Measurements from ENCODE around the gene SLIT1.

SLIT1 gene

DNA sequence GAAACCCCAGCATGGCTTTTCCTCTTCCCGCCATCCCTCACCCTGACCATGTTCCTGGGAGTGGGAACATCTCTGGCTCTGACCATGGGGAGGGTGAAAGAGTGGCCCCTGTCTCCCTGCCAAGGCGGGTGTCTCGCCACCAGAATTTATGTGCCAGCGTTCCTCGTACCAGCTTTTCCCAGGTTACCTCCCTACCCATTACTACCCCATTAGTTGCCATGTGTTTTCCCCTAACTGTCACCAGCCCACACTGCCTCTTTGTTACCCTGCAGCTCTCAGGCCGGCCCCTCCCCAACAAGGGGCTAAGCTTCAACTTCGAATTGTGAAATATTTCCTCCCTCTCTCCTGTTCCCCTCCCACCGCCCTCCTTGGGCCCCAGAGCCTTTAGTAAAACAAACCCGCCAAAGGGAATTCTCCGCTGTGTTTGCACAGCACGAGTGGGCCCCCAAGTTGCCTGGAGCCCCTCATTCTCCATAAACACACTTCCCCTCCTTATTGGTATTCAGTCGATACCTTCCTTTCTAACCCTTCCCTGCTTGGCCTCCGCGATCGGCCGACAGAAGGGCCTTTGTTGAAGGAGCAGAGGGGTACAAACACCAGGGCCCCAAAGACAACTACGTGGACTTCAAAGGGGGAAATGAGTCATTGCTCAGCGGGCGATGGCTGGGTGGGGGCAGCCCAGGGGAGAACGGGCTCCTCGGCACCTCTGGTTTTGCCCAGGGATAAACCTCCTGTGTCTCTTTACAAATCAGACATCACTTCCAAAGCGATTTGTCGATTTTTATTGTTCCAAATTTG, 45.5 kb downstream of the SLIT1 start:
- DNase-seq = peak in 2 of 51 donors; percentile 24 to 48

DNA sequence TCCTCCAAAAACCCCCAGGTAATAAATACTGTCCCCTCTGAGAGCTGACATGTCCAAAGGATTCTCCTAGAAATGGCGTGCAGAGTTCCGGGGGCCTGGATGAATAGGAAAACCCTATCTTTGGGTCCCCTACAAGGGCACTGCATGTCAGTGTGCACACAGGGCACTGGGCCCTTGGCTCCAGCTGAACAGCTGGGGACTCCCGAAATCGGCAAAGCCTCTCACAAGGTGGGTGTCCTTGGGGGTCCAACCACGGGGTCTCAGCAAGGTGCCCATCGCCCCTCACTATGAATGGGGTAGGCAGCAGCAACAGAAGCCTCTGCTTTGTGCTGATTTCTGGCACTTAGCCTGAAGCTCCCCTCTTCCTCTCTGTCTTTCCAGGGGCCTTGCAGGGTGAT, 46.1 kb downstream of the SLIT1 start:
- DNase-seq = no peak

GRCh38 chr10:97138846-97139245, 46.9 kb downstream of the SLIT1 start:
- no peak for DNase-seq

GRCh38 chr10:97138174-97138573, 47.6 kb downstream of the SLIT1 start:
- DNase-seq = no peak

DNA sequence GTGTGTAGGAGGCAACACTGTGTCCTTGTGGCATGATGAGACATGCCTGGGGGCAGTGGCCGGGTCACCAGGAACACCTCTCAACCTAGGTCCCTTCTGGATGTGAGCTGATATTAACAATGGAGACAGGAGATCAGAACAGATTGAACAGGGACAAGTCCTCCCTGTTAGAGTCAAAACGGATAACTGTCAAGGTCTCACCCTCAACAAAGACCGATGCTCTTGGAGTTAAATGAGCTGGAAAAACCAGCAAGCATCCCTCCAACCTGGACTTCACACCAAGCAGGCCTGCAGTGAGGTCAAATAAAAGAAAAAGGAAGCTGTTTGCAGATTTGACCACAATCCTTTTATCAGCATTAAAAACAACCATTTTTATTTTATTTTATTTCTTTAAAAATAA, 49.0 kb downstream of the SLIT1 start:
- DNase-seq = no peak

DNA sequence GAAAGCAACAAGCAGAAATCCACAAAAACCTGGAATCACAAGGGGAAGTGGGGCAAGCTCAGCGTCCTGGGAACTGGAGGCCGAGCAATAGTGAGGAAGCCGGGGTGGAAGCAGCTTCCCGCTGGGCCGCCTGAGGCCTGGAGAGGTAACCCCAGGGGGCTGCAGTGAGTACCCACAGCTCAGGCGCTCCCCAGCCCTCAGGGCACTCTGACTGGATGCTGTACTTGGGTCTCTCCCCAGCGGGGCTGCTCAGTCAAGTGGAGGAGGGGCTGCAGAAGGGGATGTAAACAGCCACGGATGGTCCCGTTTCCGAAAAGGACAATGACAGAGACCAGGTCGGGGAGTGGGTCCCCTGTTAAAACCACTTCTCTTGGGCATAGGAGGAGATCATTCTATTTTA, 50.3 kb downstream of the SLIT1 start:
- no peak for DNase-seq

GRCh38 chr10:97134983-97135382, 50.8 kb downstream of the SLIT1 start:
- no peak for DNase-seq

DNA sequence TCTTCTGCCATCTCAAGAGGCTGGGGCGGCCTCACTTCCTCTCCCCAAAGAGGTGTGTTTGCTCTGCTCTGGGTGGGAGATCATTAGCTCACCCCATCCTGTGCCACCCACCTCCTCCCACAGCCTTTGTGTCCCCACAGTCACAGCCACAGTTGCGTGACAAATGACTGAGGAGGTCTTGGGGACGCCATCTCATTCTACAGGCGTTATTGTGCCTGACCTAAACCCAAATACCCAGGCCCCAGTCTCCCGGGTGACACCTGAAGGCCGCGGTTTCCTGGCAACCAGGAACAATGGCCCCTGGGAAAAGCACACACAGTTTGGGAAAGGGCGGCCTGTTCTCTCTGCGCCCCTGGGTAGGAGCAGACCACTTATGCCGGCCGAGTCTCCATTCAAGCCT, 51.6 kb downstream of the SLIT1 start:
- peak in 2 of 51 donors; percentile 1 to 23 for DNase-seq

DNA sequence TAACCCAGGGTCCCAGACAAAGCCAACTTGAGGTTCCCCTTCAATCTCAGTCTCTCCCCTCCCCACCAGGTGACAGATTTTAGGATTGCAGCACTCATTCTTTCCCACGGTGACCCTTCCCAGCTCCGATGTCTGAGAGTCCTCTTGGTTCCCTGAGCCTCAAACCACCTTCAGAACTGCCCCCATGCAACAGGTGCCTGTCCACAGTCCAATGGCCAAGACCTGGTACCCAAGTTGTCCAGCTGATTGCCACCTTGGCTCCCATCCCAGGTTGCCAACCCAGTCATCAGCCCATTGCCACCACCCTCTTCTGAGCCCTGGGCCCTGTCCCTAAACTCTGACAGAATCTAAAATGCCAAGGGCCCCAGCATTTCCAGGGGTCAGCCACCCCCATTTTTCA, 53.5 kb downstream of the SLIT1 start:
- no peak for DNase-seq

DNA sequence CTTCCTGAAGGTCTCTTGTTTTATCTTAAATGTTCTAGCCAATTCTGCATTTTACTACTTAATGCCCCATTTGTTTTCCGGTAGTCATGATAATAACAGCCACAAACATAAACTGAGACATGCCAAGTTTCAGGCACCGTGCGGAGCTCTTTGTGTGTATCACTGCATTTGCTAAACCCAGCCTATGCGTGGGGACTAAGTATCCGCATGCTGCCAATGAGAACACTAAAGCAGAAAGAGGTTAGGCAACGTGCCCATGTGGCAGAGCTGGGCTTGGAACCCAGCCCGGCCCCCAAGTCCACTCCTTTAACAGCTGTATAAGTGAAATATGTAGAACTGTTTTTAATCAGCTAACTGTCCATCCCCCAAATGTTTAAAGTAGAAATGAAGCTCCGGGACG, 54.1 kb downstream of the SLIT1 start:
- peak in 3 of 51 donors; percentile 14 to 39 (median 27) for DNase-seq

DNA sequence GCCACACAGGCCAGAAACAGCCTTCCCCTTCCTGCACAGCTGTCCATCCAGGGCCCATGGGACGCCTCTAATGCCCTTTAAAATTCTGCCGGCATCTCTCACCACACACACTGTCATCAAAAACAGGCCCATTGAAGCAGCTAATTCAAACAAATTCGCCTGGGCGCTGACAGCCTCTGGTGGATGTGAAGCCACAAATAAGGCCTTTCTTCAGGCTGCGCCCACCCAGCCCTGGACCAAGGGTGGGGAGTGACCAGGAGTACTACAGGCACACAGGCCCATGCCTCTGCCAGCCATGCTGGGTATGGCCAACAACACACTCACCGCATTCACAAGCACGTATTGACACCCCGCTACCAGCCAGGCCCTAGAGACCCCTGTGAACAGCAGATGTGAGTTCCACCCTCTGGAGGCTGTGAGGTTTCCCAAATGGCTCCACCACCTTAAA, 54.6 kb downstream of the SLIT1 start:
- DNase-seq = peak in 2 of 51 donors; percentile 23 to 28

GRCh38 chr10:97129666-97130065, 56.1 kb downstream of the SLIT1 start:
- DNase-seq = peak in 18 of 51 donors; percentile 19 to 69 (median 42)

DNA sequence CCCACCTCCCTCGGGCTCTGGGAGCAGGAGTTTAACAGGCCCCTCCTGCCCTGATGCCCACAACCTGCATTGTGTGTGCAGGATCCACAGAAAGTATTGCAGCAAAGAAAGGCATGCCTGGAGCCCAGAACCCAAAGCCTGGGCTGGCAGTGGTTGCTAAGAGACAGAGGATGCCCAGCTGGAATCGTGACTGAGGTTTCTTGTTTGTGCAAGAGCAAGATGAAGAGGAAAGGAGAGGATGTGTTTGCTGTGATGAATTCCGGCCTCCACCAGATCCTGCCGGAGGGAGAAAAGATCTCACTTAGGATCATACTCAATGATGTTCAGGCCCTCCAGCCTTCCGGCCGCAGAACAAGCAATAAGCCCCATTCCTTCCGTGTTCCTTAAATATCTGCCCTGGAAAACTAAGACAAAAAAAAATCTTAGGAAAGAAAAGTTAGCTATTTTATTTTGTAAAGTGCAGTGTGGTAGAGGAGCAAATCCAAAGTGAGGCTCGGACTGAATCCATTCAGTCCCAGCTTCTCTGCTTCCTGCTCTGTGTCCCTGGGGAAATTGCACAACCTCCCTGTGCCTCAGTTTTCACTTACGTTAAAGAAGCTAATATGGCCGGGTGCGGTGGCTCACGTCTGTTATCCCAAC, 57.1 kb downstream of the SLIT1 start:
- peak in 21 of 51 donors; percentile 18 to 68 (median 45) for DNase-seq

GRCh38 chr10:97128039-97128492, 57.7 kb downstream of the SLIT1 start:
- DNase-seq = no peak

GRCh38 chr10:97127509-97127908, 58.2 kb downstream of the SLIT1 start:
- DNase-seq = no peak

DNA sequence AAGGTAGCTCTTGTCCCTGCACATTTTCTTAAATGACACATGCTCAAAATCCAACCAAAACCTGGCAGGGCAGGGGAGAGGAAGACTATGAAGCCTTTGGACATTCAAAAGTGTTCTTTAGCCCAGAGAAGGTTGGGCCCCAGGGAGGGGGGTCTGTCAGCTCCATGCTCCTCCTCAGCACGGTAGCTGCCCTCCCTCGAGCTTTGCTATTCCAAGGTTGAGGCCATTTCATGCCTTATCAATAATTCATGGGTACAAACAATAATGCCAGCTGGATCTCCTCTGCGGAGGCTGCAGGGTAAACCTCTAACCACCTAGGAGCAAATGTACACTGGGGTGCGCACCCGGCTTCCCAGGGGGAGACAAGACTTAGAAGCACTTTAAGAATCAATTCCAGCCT, 61.5 kb downstream of the SLIT1 start:
- DNase-seq = no peak

DNA sequence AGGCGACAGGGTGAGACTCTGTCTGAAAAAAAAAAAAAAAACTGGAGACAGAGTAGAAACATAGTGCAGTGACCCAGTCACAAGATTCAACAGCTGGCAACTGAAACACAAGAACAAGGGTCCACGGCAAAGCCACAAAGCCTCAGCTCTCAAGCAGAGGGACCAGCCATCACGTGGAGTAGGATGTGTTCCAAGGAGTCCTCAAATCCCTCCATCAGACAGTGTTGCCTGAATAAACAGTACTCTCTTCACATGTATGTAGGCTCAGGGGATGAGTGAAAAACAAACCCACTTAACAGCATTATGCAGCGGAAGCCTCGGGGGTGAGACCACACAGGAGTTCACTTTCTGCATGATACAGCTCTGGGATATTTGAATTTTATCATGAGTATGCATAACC, 62.0 kb downstream of the SLIT1 start:
- peak in 10 of 51 donors; percentile 13 to 36 (median 21) for DNase-seq

GRCh38 chr10:97121041-97121440, 64.7 kb downstream of the SLIT1 start:
- no peak for DNase-seq

- DNase-seq = no peak
These were observed 65.4 kb downstream of the SLIT1 start for GRCh38 chr10:97120370-97120769.

GRCh38 chr10:97119058-97119745, 66.6 kb downstream of the SLIT1 start:
- no peak for DNase-seq

DNA sequence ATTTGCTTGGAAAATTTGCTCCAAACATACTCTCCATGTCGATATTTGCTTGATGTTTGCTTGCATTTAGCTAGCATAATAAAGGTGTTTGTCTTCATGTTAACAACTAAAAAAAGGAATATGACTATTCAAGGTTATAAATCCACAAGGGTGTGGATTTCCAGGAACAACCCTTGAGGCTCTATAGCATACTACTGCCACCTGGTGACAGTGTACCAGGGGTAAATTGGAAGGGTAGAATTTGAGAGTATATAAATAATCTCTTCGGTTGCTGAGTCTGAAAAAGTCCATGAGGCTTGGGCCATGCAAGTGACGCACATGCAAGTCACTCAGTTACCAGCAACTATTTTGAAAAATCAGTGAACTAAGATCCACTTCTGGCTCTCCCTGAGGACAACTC, 68.4 kb downstream of the SLIT1 start:
- no peak for DNase-seq

GRCh38 chr10:97116462-97117162, 69.1 kb downstream of the SLIT1 start:
- peak in 1 of 51 donors; percentile 36 for DNase-seq
